Motor neuron (in vitro differentiated cells): ENCODE data around the gene SIX4. TPM values are rescaled to one million over a fixed set of nuclear protein-coding genes. Genes with fewer than 3 reads are reported as not detected.
A peak's percentile ranks its signal among the peaks of the same experiment; 100 is the strongest.
"Not testable (repeated sequence)": the region's sequence is repeated elsewhere in the genome, so short reads cannot be mapped to it uniquely, and the experiment has no call there.

Experiments used
- ATAC-seq, 8 experiments: fragments of 200-7000 bp; cut with Tn5 transposase; replicated peaks in 6 of 8; 2 replicates each; pipeline ENCODE4 v1.8.0; 2021; ENCODE audit warnings: mild to moderate bottlenecking in 8 of 8, moderate library complexity in 8 of 8
- H3K27ac ChIP-seq, 2 donors: fragments of 250-450 bp; sonication (Bioruptor Pico); 2 replicates each; pipeline ENCODE4 v1.9.0; 2021; ENCODE audit warnings: antibody characterized with exemption in 2 of 2, mild to moderate bottlenecking in 2 of 2, moderate library complexity in 1 of 2
- H3K4me1 ChIP-seq, 2 donors: fragments of 250-450 bp; sonication (Bioruptor Pico); replicated peaks in 1 of 2; 2 replicates each; pipeline ENCODE4 v1.6.1; 2021; ENCODE audit warnings: antibody characterized with exemption in 2 of 2, mild to moderate bottlenecking in 2 of 2, moderate library complexity in 1 of 2
- H3K4me3 ChIP-seq, 5 donors: fragments of 250-450 bp; sonication (Bioruptor Pico); 2 replicates each; pipeline ENCODE4 v1.9.0; 2021; ENCODE audit warnings: antibody characterized with exemption in 5 of 5, mild to moderate bottlenecking in 5 of 5, moderate library complexity in 4 of 5
- WGBS, 10 experiments: fragments of 450-650 bp; shearing (Covaris generic); methylation state at CpG; one replicate each; pipeline ENCODE4 v1.0.0; 2022; 5-methylcytosine and 5-hydroxymethylcytosine counted together
- in situ Hi-C, 9 experiments: fragments of 400-800 bp; cut with MboI; loops; one replicate each; pipeline ENCODE4 v1.15.0; 2021; ENCODE audit warnings: low sequenced_read_pairs in 9 of 9, low pct_unique_long_range_greater_than_20kb in 2 of 9; ENCODE audit not compliant: unreplicated experiment in 9 of 9
- total RNA-seq, 8 experiments: library from RNA; unstranded; fragments of 300-600 nt; gene quantifications; 2 replicates each; pipeline versions ENCODE4 v1.2.3 to v1.2.4, GENCODE V29; 2022

The SIX4 gene
- total RNA-seq, 8 experiments from 2014 or later, result 1.6 to 13.7 (median 5.4) TPM

DNA sequence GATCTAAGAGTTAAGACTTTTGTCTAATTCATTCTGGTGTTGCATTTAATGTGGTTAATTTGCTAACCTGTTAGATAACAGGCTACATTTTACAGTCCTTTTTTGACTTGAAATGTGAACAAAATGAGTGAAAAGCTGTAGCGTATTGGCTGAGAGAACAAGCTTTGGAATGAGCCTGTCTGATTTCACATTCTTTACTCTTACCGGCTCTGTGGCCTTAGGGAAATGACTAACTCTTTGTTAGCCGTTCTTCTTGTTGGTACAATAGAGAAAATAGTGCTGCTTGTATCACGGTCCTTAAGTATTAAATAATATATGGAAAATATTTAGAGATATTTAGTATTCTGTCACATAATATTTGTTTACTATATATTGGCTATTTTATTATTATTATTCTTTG, 12.3 kb upstream of the SIX4 start:
- ATAC-seq, result peak in 3 of 8 experiments; percentile 16 to 39 (median 17)
- in situ Hi-C loops, result loop anchor here in 1 of 9 experiments (25.0 kb wide), 1 partner anchor 251 kb away; the partner anchor contains the start of genes SLC38A6 and TRMT5
- Histone ChIP-seq H3K4me1 (peaks cover 0 to 5% of the 10 kb centered on the region in 2 donors), H3K27ac (no peak overlapping the region), H3K4me3 (peak overlapping the region in 4 of 5 donors; percentile 66 to 82 (median 74))
- 0 to 39% (median 4%) methylated on average over 2 to 4 of the region's 4 CpGs; no CpG with 5 or more reads in 1 of the 10 experiments for WGBS, 10 experiments

DNA sequence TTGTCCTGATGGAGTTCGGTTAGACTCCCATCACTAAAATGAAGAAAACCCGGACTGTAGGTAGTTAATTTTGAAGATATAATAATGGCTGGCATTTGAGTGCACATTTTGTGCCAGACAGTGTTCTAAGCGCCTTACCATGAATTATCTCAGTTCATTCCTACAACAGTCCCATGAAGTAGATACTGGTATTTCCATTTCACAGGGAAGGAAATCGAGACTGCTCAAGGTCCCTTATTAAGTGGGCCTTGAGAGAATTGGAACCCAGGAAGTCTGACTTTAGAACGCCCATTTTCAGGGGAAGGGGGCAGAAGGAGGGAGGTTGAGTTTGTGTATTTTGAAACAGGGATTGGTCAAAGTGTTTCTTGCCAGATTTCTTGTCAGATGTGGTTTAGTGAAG, 11.3 kb upstream of the SIX4 start:
- peaks cover 0 to 5% of the 10 kb centered on the region in 2 donors for H3K4me1 ChIP-seq
- 0 to 51% (median 15%) methylated on average over 1 to 4 of the region's 5 CpGs; no CpG with 5 or more reads in 1 of the 10 experiments for WGBS, 10 experiments
- in situ Hi-C loops, result loop anchor here in 1 of 9 experiments (25.0 kb wide), 1 partner anchor 252 kb away; the partner anchor contains the start of genes SLC38A6 and TRMT5
- H3K27ac ChIP-seq, result no peak overlapping the region
- no peak for ATAC-seq
- peak overlapping the region; percentile 66 to 92 (median 80) for H3K4me3 ChIP-seq

DNA sequence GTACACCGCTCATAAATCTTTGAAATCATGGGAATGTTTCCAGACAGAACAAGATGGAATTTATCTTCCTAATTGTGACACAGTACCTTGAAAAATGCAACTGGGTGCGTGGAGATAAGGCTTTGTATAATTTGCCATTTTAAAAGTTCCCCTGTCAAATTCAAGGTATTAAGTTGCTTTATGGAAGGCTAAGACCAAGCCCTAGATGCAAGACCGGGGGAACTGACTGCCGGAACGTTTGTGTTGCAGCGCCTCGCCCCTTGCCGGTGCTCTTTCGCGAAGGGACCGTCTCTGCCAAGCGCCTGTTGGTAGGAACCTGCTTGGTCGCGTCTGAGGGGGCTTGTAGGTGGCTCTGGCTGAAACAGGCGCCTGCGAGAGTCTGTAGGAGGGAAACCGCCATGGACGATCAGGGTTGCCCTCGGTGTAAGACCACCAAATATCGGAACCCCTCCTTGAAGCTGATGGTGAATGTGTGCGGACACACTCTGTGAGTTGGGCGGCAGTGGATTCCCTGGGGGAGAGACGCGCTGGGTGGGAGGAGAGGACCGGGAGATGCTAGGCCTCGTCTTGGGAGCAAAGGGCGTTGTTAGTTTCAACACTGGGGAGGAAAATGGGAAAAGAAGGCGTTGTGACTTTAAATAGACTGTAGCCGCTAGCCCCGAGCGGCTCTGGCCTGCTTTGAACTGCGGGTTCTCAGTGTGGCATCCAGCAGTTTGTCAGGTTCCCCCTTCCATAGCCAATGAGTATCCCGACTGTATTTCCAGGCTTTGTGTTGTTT, 10.5 kb upstream of the SIX4 start, which contains the start of gene MNAT1:
TSS of gene MNAT1 (plus strand) at position 297 of the 778 bp plus-strand sequence. CDS start at position 399, 102 bp downstream.
- in situ Hi-C loops, result loop anchor here in 1 of 9 experiments (25.0 kb wide), 1 partner anchor 253 kb away; the partner anchor contains the start of genes SLC38A6 and TRMT5
- H3K27ac ChIP-seq, result peak within 1 kb of the TSS; percentile 62 to 74

DNA sequence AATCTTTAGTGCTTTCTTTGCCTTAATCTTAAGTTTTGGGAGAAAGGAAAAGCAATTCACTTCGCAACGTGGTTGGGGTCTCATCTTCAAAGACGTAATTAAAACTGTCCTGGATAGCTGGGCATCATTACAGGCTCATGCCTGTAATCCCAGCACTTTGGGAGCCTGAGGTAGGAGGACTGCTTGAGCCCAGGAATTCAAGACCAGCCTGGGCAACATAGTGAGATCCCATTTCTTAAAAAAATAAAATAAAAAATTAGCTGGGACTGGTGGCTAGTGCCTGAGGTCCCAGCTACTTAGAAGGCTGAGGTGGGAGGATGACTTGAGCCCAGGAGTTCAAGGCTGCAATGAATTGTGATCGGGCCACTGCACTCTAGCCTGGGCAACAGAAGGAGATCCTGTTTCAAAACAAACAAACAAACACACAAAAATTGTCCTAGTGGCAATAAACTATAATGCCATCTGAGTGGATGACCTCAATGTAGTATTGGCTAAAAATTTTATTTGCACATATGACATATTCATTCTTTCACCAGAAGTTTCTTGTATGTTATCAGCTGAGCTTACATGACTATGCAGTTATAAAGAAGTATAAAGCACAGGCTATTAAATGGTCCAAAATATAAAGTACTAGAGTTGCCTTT, 8.8 kb upstream of the SIX4 start:
- Histone ChIP-seq H3K4me1 (peaks cover 0 to 5% of the 10 kb centered on the region in 2 donors), H3K27ac (no peak overlapping the region), H3K4me3 (no peak overlapping the region)
- no peak for ATAC-seq
- WGBS, 10 experiments, result 27 to 86% (median 55%) methylated on average over 1 to 4 of the region's 4 CpGs; no CpG with 5 or more reads in 2 of the 10 experiments
- in situ Hi-C loops, result loop anchor here in 1 of 9 experiments (25.0 kb wide), 1 partner anchor 254 kb away; the partner anchor contains the start of genes SLC38A6 and TRMT5

More for the DNA sequence above, 10.5 kb upstream of the SIX4 start, which contains the start of gene MNAT1:
- 4 to 50% (median 15%) methylated on average over 2 to 22 of the region's 33 CpGs; no CpG with 5 or more reads in 2 of the 10 experiments for WGBS, 10 experiments
- peak within 1 kb of the TSS; percentile 66 to 92 (median 80) for H3K4me3 ChIP-seq
- H3K4me1 ChIP-seq, result peaks cover 0 to 5% of the 10 kb centered on the region in 2 donors
- ATAC-seq, result peak; percentile 94 to 99 (median 98)

DNA sequence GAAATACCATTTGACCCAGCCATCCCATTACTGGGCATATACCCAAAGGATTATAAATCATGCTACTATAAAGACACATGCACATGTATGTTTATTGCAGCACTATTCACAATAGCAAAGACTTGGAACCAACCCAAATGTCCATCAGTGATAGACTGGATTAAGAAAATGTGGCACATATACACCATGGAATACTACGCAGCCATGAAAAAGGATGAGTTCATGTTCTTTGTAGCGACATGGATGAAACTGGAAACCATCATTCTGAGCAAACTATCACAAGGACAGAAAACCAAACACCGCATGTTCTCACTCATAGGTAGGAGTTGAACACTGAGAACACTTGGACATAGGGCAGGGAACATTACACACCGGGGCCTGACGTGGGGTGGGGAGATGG, 7.1 kb upstream of the SIX4 start:
- H3K4me1 ChIP-seq, ATAC-seq, H3K27ac ChIP-seq, H3K4me3 ChIP-seq: not testable (repeated sequence)
- in situ Hi-C loops, result loop anchor here in 1 of 9 experiments (25.0 kb wide), 1 partner anchor 256 kb away; the partner anchor contains the start of genes SLC38A6 and TRMT5
- whole genome bisulfite sequencing, 10 experiments, result no CpG with 5 or more reads among the region's 5 CpGs

DNA sequence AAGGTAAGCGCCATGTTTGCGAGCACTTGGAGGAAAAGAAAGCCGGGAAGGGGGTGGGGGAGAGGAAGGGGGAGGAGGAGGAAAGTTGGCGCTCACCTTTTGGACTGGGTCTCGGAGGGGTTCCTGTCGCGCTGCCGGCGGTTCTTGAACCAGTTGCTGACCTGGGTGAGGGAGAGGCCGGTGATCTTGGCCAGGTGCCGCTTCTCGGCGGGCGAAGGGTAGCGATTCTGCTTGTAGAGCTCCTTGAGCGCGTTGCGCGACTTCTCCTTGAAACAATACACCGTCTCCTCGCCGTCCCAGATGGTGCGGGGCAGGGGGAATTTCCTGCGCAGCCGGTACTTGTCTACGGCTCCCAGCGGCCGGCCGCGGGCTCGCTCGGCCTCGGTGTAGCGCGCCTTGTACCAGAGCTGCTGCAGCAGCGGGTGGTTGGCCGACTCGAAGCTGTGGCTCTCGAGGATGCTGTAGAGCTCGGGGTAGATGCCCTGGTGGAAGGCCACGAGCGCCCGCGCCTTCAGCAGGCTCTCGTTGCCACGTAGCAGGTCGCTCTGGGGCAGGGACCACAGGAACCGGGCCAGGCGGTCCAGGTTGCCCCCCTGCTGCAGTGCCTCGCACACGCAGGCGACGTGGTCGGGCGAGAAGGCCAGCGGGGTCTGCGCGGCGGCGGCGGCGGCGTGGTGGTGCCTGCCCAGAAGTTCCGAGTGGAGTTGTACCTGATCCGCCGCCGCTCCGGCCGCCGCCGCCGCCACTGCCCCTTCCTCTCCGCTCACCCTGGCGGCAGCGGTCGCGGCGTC, 840 bp downstream of the SIX4 start:
- Histone ChIP-seq H3K4me1 (peaks cover 0 to 4% of the 10 kb centered on the region in 2 donors), H3K4me3 (peak overlapping the region; percentile 60 to 92 (median 67)), H3K27ac (peak overlapping the region in 1 of 2 donors; percentile 0)
- ATAC-seq, result peak; percentile 23 to 53 (median 30)
- 0% methylated on average over 1 to 4 of the region's 78 CpGs; no CpG with 5 or more reads in 7 of the 10 experiments for WGBS, 10 experiments
- in situ Hi-C loops, result no loop called here

DNA sequence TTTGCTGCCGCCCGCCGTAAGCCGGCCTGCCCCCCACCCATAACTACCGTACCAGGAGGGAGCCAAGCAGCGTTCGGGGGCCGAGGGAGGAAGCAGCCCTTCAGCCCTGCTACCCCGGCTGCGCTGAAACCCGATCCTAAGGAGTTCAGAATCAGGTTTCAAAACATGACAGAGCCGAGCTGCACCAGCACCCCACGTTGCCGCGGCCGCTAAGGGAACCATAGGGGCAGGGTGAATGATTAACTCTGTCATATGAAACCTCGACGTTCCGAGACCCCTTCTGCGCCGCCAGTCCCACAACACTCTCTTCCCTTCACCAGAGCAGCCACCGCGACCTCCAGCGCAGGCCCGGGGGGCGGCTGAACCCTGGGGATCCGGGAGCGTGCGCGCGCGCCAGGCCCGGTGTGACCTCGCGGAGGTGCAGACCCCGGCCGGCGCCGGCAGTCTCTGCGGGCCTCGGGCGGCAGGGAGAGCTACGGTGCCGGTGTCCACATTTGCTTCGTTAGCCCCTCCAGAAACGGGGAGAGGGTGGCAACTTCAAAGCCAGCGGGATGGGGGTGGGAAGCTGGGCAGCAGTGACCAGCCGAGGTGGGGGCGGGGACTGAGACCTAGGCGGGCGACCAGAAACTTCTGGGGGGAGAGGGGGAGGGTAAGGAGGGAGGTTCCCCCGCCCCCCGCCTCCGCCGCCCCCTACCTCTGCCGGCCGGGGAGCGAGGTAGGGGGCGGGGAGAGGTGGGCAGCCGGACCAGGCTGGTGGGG, 1.6 kb downstream of the SIX4 start:
- peak; percentile 15 to 36 (median 24) for ATAC-seq
- Histone ChIP-seq H3K4me3 (peak overlapping the region; percentile 60 to 92 (median 67)), H3K27ac (no peak overlapping the region), H3K4me1 (peaks cover 0 to 4% of the 10 kb centered on the region in 2 donors)
- WGBS, 10 experiments, result 0% methylated on average over 1 to 6 of the region's 60 CpGs; no CpG with 5 or more reads in 6 of the 10 experiments
- in situ Hi-C loops, result no loop called here

DNA sequence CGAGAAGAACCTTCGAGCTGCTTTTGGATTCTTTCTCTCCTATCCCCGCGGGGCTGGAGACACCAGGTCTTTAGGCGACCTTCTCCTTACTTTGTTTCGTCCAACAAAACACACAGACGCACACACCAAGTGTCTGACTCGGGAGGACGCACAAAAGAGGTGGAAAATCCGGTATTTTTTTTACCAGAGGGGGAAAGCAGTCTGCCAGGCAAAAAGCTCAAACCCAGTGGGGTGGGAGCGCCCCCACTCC, 2.1 kb downstream of the SIX4 start:
- peak overlapping the region; percentile 60 to 92 (median 67) for H3K4me3 ChIP-seq
- WGBS, 10 experiments, result 0% methylated on average over 2 to 6 of the region's 11 CpGs; no CpG with 5 or more reads in 5 of the 10 experiments
- no peak overlapping the region for H3K27ac ChIP-seq
- peaks cover 0 to 4% of the 10 kb centered on the region in 2 donors for H3K4me1 ChIP-seq
- peak in 3 of 8 experiments; percentile 2 to 3 (median 2) for ATAC-seq
- in situ Hi-C loops, result no loop called here

DNA sequence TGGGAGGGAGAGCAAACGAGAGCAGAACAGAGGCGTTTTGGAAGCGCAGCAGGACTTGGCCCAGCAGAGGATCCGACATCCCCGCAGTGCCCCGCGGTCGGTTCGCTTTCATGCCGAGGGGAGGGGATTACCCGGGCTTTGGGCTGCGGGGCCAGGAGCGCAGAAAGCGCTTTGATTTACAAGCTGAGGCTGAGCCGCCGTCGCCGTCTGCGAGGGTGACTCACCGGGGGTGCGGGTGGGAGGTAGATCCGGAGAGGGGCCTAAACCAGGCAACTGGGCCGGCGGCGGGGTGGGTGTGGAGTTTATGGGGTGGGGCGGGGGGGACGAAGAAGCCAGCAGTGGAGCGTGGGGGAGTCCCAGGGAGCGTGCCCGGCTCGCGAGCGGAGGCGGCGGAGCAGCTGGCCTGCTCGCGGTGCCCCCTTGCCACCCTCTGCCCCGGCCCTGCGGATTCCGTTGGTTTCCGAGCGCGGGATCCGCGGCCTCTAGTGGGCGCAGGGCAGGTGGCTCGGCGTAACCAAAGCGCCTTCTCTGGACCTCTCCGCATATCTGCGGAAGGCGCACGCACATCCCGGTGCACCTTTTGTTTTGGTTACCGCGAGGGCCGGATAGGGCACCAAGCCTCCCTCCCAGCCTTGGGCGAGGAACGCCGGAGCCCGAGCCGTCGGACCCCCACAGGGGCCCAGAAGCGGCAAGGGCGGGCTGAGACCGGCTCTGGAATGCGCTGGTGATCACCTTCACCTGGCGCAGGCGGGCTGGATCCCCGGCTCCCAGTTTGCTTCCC, 2.6 kb downstream of the SIX4 start:
- Histone ChIP-seq H3K4me1 (peaks cover 0 to 4% of the 10 kb centered on the region in 2 donors), H3K27ac (no peak overlapping the region), H3K4me3 (peak overlapping the region; percentile 60 to 92 (median 67))
- WGBS, 10 experiments, result 0 to 18% (median 0%) methylated on average over 1 to 4 of the region's 70 CpGs; no CpG with 5 or more reads in 5 of the 10 experiments
- ATAC-seq, result peak; percentile 7 to 69 (median 60)
- in situ Hi-C loops, result no loop called here

DNA sequence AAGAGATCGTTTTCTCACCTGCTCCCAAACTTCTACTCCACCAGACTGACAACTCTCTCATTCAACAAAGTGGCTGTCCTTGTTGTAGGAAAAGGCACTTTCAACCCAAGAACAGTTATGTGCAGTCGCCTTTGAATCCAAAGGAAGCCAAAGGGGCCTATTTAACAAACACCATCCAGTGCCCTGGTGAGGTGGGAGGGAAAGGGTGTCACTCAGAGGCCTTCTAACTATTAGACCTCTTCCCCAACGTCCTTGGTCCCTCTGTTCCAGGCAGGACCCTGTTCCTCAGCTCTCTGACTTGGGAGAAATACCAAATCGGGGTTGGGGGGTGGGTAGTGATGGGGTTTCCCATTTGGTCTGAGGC, 3.2 kb downstream of the SIX4 start:
- peaks cover 0 to 4% of the 10 kb centered on the region in 2 donors for H3K4me1 ChIP-seq
- peak overlapping the region; percentile 60 to 92 (median 67) for H3K4me3 ChIP-seq
- no peak overlapping the region for H3K27ac ChIP-seq
- no peak for ATAC-seq
- in situ Hi-C loops, result no loop called here
- WGBS, 10 experiments, result 45 to 92% (median 50%) methylated on average over 1 to 3 of the region's 4 CpGs; no CpG with 5 or more reads in 5 of the 10 experiments

DNA sequence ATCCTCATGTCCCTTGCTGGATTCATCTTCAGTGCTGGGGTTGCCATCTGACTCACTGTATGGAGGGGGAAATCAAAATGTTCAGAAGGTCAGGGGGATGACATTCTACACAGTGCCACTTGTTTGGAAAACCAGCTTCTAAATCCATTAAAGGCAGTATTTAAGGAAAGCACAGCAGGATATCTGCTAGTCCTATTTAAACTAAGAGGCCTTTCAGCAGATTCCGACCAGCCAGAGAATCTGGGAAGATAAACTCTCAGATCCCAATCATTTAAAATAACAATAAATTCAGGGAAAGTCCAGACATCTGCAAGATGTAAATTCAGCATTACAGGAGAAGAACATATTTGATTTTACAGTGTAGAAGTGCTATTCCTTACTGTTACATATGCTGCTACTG, 3.8 kb downstream of the SIX4 start:
- in situ Hi-C loops, result no loop called here
- WGBS, 10 experiments, result 63 to 100% (median 87%) methylated on average over 1 of the region's 1 CpG; no CpG with 5 or more reads in 2 of the 10 experiments

More for the DNA sequence above, 3.8 kb downstream of the SIX4 start:
- Histone ChIP-seq H3K4me1 (peaks cover 0 to 4% of the 10 kb centered on the region in 2 donors), H3K27ac (no peak overlapping the region), H3K4me3 (peak overlapping the region in 1 of 5 donors; percentile 63)
- ATAC-seq, result no peak
